Frontal cortex (tissue), 4 donors: ENCODE results near the gene ZDHHC11B. TPM values are rescaled to one million over a fixed set of nuclear protein-coding genes. Genes with fewer than 3 reads are reported as not detected.
"Not testable (repeated sequence)": the region's sequence is repeated elsewhere in the genome, so short reads cannot be mapped to it uniquely, and the experiment has no call there.

Experiments
- DNase-seq, 2 donors: peaks; one replicate each; pipeline ENCODE4 v3.0.0; 2012; ENCODE audit warnings: low spot score in 2 of 2
- FAIRE-seq: peaks from 2 replicates; lab custom pipeline; 2012; peaks lifted over from hg19 to GRCh38; lab: Jason Lieb, UNC
- total RNA-seq: library from RNA; depleted of rRNA; stranded (reverse); fragments of >200 nt; gene quantifications from one replicate; pipeline ENCODE4 v1.2.3, GENCODE V29; 2014
- donor health status: control.
- donor health status: control.
- donor health status: control.

The ZDHHC11B gene
- total RNA-seq, 1 donor from 2014 or later: 4.5 TPM

DNA sequence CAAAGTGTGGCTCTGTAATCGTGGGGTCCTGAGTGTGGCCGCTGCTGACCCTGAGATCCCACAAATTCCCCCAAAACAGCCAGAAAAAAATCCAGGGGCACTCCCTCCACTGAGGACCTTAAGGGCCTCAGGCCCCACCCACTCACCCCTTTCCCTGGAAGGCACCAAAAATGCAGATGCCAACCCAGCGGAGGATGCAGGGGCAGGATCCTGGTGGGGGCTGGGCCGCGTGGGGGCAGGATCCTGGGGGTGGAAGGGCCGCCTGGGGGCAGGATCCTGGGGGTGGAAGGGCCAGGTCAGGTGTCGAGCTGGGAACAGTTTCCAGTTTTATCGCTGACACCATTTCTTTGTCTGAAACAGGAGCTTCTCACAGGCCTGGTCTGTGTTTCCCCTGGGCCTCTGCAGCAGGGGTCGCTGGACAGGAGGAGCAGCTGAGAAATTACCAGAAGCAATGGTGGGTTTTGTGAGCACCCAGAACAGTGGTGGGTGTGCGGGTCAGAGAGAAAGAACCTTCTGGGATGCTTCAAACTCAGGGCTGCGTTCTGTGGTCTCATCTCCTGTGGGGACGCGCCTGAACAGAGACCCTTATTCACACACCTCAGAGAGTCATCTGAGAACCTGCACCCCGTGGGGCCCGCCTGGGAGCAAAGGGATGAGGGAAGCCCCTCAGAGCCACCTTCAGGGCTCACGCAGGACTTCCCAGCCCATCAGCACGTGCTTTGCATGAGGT, 105.2 kb downstream of the ZDHHC11B start:
- DNase-seq, FAIRE-seq: not testable (repeated sequence)

DNA sequence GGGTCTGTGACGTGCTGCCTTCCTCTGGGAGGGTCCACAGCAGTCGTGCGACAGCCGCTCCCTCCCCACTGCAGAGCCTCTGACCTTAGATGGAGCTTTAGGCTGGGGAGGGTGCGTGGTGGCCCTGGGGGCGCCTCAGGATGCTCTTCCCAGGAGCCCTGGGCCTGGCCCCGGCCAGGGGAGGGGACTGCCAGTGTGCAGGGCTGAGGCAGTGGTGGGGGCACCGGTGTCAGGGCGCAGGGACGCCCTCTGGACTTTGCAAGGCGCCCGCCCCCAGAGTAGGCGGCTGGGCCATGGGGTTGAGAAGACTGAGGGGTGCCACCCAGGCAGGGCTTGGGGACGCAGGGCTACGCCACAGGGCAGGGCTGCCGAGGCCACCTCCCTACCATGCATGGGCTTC, 106.0 kb downstream of the ZDHHC11B start:
- not testable (repeated sequence) for FAIRE-seq

DNA sequence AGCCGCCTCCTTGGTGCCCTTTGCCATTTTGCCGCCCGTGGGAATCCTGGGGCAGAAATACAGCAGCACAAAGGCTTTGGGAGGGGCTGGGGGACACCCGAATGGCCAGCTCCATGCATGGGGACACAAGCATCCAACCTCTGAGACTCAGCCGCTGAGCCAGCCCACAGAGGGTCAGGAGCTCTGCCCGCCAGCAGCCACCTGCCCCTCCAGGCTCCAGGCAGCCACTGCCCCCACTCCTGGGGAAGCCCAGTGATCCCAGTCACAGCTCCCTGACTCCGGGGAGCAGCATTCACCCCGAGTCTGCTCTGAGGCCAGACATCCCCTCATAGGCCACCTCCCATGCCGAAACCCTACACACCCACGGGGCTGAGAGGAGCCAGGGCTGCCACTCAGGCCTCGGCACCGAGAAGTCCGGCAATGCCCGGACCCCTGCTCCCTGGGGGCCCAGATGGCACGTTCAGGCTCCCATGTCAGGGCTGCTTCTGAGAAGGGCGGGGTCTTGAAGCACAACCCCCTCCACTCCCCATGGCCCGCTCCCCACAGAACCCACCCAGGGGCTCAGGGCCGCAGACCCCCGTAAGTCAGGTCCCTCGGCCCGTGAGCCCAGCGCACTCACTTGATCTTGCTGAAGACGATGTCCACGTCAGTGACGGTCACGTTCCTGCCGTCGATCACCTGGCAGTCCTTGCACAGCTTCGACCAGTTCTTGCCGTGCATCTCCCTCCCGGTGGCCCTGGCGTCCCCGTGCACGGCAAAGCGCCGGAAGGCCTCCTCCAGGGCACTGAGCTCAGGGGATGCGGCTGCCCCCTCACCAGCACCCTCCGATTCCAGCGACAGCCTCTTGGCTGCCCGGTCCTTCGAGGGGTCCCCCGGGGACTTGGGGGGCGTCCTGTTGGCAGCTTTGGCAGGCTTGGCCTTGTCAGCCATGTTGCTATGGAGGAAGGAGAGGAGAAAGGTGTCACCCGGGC, 107.1 kb downstream of the ZDHHC11B start:
- no peak for FAIRE-seq

More for the DNA sequence above, 106.0 kb downstream of the ZDHHC11B start:
- not testable (repeated sequence) for DNase-seq

DNA sequence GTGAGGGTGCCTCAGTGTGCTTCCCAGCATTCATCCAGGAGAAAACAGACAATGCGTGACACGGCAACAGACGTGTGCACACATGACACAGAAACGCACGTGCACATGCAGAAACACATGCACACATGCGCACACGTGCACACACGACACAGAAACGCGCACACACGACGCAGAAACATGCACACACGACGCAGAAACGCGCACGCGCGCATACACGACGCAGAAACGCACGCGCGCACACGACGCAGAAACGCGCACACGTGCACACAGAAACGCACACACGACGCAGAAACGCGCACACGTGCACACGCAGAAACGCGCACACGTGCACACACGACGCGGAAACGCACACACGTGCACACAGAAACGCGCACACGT, 107.8 kb downstream of the ZDHHC11B start:
- FAIRE-seq (no peak), DNase-seq (no peak)

More for the DNA sequence above, 107.1 kb downstream of the ZDHHC11B start:
- DNase-seq: no peak

DNA sequence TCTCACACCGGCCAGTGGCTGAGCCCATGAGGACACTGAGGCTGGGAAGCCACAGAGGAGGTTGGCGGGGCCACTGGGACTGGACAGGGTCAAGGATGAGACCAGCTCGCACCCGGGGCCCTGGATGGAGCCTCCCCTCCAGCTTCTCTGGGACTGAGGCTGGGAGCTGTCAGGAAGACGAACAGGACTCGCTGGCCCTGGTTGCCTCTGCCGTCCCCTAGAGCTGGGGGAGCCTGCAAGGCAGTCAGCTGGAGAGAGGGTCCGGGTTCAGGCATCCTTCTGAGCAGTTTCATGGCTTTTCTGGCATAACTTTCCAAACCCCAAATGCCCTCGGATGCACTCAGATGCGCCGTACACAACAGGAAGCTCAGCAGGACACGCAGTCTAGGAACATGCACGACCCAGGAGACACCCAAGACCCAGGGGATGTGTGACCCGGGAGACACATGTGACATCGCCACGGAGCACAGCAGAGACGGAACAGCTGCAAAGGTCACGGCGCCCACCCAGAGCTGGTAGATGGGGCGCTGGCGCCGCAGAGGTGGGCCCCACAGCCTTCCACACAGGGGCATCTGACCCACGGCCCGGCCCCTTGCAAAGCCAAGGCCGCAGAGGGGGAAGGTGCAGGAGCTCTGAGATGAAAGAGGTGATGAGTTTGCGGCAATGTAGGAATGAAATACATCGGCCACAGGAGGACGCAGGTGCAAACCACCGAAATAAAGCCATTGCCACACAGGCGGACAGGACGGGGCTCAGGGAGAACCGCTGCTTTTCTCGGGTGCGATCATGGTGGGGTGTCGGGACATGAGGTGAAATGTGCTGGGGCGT, 108.4 kb downstream of the ZDHHC11B start:
- DNase-seq (no peak), FAIRE-seq (no peak)

DNA sequence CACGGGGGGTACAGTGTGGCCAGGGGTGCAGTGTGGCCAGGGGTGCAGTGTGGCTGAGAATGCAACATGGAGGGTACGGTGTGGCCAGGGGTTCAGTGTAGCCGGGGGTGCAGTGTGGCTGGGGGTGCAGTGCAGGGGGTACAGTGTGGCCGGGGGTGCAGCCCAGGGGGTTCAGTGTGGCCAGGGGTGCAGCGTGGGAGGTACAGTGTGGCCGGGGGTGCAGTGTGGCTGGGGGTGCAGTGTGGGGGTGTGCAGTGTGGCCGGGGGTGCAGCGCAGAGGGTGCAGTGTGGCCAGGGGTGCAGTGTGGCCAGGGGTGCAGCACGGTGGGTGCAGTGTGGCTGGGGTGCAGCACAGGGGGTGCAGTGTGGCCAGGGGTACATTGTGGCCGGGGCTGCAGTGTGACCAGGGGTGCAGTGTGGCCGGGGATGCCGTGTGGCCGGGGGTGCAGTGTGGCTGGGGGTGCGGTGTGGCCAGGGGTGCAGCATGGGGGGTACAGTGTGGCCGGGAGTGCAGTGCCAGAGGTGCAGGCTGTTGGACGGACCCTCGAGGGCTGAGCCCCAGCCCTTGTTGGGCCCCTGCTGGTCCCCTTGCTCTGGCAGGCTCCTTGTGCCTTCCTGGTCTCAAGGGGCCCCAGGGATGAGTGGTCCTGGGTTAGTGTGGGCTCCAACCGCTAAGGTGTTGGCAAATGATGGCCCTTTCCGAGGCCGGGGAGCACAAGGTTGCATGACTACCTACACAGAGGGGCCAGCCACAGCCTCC, 109.2 kb downstream of the ZDHHC11B start:
- DNase-seq (no peak), FAIRE-seq (no peak)

DNA sequence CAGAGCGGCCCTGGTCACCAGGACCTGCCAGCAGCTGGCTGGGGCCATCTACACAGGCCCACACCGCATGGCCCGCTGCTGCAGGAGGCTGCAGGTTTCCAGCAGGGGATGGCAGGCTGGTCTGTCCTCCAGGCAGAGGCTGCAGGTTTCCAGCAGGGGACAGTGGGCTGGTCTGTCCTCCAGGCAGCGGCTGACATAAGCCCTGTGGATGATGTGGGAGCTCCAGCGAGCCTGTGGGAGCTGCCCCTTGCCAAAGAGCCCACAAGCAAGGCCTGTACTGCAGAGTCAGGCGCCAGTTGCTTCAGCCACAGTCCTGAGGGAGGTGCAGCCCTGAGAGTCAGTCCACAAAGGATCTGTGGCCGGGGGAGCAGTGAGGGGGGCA, 109.9 kb downstream of the ZDHHC11B start:
- FAIRE-seq (no peak), DNase-seq (peak in 1 of 2 donors; percentile 61)

DNA sequence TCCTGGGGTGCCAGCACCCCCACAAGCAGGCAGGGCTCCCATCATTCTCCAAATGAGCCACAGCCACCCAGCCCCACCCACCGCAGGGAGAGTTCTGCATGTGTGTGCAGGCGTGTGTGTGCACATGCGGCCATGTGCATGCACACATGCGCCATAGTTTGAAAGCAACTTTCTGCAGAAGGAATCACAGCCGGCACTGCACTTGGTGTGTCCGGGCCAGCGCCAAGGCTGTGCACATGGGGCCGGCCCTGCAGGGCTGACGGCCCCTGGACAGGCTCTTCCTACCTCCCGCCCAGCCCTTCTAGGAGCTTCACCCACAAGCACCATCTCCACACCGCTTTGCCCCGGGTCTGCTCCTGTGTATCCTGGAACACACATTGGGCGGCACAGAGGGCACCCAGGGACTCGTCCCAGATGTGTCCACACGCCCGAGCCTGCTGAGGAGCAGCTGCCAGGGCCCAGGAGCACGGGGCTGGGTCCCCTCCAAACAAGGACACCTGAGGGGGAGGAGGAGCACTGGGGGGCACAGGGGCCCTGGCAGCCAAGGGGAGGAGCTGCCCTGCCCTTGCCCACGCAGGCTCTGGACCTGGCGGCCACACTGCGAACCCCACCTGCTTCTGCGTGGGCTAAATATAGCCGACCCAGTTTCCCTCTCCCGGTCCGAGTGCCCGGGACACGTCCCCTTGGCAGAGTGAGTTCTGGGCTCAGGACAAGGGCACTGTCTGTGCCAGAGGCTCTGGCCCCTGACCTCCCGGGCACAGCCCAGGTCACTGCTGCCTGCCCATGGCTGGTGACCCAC, 110.5 kb downstream of the ZDHHC11B start:
- FAIRE-seq (no peak), DNase-seq (no peak)

DNA sequence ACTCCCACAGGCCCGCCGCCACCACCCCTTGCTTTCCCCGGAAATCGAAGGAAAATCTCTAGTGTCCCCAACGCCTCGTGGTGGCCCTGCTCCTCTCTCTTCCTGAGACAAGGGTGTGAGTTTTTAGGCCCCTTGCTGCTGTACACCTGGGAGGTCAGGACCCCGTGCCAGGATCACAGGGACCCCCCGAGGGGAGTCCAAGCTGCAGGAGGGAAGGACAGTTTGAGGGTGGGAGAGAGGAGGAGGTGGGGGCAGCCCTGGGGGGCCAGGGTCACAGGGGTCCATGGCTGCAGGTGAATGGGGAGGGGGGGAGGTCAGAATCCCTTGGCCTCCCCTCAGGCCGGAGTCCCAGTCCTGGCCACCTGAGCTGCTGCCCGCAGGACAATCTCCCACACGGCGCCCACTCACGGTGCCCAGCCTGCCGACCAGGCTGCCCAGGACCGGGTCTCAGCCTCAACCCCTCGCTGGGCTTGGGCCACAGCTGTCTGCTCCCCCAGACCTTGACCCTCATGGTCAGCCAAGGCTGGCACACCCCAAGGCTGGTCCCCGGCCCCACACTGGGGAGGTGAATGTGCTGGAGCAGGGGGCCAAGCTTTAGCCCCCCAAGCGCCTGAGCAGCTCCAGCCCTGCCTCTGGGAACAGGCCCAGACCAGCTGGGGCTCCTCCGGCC, 111.2 kb downstream of the ZDHHC11B start:
- FAIRE-seq: no peak
- DNase-seq: no peak

DNA sequence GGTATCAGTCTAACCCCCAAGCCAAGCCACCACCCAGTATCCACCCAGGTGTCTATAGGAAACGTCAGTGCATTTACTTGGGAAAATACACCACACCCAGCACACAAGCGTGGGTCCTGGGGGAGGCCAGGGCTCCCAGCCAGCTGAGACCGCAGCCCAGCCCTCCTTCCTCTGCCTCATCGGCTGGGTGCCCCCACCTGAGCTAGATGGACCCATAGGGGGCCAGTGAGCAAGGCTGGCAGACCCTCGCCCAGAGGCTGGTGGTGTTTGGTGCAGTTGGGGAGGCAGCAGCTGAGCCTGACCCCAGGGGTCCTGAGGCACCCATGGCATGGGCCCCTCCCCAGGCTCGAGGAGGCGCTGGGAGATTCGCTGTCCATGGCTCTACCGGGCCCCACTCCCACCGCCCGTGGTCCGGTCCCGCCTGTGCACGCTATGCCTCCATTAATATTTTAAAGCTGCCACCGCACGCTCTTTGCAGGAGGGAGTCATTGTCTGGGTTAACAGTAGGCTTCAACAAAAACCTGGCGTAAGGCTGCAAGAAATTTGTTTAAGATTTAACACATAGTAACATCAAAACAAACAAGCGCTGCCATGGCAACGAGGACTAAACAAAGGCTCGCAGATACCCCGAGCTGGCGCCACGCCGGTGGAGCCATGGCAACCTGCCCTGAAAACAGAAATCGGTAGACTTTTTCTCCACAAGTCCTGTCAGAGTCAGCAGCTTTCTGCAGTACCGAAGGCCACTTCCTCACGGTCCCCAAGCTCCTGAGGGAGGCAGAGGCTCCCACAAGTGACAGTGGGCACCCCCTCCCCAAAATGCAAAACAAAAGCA, 112.0 kb downstream of the ZDHHC11B start:
- DNase-seq (peak; percentile 63 to 65), FAIRE-seq (no peak)

DNA sequence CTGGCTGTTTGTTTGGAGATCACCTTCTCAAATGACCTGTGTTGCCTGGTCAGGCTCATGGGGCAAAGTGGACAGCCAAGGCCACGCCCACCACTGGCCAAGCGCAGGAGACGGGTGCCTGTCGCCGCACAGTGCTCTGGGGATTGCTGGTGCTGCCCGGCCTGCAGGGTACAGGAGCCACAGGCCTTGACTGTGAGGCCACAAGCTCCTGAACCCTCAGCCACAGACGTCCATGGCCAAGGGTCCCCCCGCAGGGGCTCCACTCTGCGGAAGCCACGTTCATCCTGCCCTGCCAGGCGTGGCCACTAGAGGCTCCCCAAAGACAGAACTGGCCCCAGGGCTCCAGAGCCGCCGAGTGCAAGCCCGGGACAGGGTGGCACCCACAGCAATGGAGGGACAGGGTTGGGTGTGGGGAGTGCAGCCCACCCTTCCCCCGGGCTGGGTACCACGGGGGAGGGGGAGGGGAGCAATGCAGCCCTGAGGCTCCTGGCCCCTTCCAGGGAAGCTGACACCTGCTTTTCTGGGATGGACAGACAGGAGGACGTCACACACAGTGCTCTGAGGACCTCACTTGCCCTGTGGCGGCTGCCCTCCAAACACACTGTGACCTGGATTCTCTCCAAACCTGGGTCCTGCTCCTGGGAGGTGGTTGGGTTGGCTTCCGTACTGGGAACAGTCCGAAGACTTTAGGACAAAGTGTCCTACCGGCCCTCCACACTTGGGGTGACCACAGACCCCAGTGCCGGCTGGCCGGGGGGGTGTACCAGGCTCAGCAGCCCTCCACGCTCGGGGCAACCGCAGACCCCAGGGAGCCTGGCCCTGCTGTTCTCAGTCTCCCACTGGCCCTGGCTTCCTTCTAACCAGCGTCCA, 112.8 kb downstream of the ZDHHC11B start:
- FAIRE-seq (no peak), DNase-seq (peak; percentile 74 to 76)

DNA sequence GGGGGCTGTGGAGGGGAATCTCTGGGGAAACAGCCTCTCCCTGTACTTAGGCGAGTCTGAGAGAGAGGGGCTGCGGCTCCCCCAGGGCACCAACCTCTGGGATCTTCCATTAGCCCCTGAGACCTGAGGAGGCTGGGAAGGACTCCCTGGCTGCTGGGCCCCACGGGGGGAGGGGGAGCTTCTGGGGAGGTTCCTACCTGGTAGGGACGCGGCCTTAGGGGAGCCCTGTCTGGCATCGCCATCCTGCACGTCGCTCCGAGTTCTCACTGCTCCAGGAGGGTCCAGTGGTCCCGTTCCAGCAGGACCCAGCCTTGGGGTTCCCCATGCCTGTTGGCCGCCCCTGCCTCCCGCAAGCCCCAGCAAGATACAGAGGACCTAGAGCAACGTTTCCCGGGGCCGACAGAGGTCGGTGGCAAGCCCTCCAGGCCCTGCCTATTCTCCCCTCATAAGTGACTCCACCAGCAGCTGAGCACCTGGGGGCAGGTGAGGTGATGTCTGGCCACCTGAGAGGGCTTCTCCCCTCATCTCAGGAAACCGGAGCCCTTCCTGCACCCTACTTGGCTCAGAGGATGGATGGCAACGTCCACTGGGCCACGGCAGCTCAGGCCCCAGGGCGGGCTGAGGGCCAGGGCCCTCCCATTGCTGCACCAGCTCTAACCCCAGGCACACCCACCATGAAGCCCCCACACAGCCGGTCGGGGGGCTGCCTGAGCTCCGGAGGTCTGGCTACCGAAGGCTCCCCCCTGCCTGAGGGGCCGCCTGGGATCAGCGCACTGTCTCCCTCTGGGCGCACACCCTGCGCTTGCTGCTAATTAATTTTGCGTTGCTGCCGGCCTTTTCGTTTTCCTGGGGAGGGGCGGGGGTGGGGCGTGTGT, 113.9 kb downstream of the ZDHHC11B start:
- no peak for DNase-seq
- FAIRE-seq: no peak

DNA sequence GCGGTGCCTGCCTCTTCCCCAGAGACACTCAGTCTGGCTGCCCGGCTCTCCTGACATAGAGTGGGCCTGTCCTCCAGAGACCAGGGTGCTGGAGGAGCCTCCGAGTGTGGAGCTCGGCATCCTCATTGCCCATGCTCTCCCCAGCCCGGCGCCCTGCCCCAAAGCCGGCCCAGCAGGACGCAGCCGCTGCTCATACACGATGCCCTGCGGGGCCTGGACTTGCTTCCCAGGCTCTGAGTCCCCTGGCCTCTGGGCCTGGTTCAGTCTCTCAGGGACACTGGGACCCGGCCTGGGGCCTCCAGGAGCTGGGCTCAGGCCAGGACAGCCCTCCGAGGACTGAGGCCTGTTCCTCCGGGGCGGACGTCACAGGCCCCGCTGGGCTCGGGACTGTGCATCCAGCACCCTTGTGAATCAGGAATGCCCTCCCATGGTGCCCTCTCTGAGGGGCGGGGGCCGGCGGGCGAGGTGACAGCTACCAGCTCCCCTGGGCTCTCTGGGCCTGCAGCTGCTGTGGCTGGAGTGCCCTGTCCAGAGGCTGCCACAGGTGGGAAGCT, 114.6 kb downstream of the ZDHHC11B start:
- DNase-seq: no peak

DNA sequence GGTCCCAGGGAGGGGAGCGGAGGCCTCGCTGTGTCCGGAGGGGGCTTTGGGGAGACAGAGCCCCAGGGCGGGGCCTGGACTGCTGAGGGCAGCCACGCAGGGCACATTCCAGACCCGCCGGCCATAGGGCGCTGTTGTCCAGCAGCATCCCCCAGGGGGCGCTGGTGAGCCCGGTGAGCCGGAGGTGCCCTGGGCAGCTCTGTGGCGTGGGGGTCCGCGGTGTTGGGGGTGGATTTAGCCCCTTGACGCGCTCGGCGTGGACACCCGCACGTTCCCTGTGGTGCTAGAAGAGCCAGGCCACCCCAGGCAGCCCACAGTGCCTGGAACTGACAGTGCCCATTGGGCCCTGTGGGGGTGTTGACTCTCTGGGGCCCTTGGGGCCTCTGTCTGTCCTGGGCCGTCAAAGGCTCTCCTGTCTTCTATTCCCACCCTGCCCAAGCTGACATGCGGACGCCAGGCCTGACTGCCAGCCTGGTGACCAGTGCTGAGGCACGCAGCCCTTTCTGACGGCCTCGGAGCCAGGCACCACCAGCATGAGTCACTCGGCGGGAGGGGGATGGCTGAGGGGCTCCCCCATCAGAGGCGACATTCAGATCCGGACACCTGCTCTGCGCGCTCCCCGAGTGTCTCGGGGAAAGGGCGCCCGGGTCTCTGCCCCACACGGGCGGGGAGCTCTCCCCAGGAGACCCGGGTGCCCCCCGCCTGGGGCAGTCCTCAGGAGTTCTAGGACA, 115.3 kb downstream of the ZDHHC11B start:
- no peak for FAIRE-seq
- peak; percentile 63 to 77 for DNase-seq

More for the DNA sequence above, 114.6 kb downstream of the ZDHHC11B start:
- no peak for FAIRE-seq
